Neural cell (in vitro differentiated cells): ENCODE measurements around the gene TTC21B.

ENCODE experiments used
- CTCF ChIP-seq: fragments of 450-650 bp; IDR thresholded peaks from 2 replicates; pipeline ENCODE4 v1.5.1; 2014; ENCODE audit warnings: antibody characterized with exemption, mild to moderate bottlenecking, moderate library complexity; ENCODE audit not compliant: poor library complexity, severe bottlenecking
- EZH2 ChIP-seq: fragments of 200-600, 300-800 bp; shearing (Covaris generic), sonication (generic); IDR thresholded peaks from 2 replicates; pipeline ENCODE4 v1.6.1; 2014; ENCODE audit warnings: antibody characterized with exemption, low read length, borderline replicate concordance, mild to moderate bottlenecking; ENCODE audit not compliant: insufficient read depth, poor library complexity, severe bottlenecking
- MXI1 ChIP-seq: fragments of 450-650 bp; conservative IDR thresholded peaks from 2 replicates; pipeline ENCODE4 v1.6.1; 2014; ENCODE audit warnings: antibody characterized with exemption, mild to moderate bottlenecking; ENCODE audit not compliant: poor library complexity, severe bottlenecking

- TF ChIP-seq CTCF (no peak), MXI1 (no peak), EZH2 (no peak)
Measured at GRCh38 chr2:165889798-165890197, 63.8 kb downstream of the TTC21B start.
